Ishikawa (cell line): Measurements from ENCODE around the gene ENPP1.

ENCODE experiments used
- CEBPB ChIP-seq: IDR thresholded peaks from 2 replicates; pipeline ENCODE4 v1.6.1; 2012
- CREB1 ChIP-seq: IDR thresholded peaks from 2 replicates; pipeline ENCODE4 v1.6.1; 2012; ENCODE audit warnings: low read depth
- EGR1 ChIP-seq: IDR thresholded peaks from 2 replicates; pipeline ENCODE4 v1.6.1; 2012
- EP300 ChIP-seq: IDR thresholded peaks from 2 replicates; pipeline ENCODE4 v1.6.1; 2012; ENCODE audit warnings: borderline replicate concordance
- FOXM1 ChIP-seq: IDR thresholded peaks from 2 replicates; pipeline ENCODE4 v1.6.1; 2012; ENCODE audit warnings: low read depth, borderline replicate concordance
- MAX ChIP-seq: IDR thresholded peaks from 2 replicates; pipeline ENCODE4 v1.6.1; 2012
- NFIC ChIP-seq: IDR thresholded peaks from 2 replicates; pipeline ENCODE4 v1.6.1; 2012
- RAD21 ChIP-seq: IDR thresholded peaks from 2 replicates; pipeline ENCODE4 v1.6.1; 2012; ENCODE audit warnings: low read depth
- TAF1 ChIP-seq: IDR thresholded peaks from 2 replicates; pipeline ENCODE4 v1.6.1; 2012; ENCODE audit warnings: low read depth, mild to moderate bottlenecking

DNA sequence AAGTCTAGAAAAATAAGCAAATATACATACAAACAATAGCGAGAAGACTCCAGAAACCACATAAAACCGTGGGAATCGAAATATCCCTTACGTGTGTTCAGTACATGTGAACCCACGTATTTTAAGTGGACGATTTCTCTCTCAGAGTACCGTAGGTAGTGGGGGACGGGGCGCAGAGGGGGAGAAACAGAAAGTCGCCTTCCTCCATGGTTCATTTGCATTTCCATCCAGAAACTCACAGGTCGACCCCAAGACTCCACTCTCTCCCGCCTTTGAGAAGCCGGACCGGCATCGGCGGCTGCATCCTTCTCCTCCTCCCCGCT, 538 bp upstream of the ENPP1 start:
- no peak for TF ChIP-seq FOXM1
- no peak for TF ChIP-seq EP300
- TF ChIP-seq TAF1 = no peak
- TF ChIP-seq MAX = no peak
- no peak for TF ChIP-seq EGR1
- no peak for TF ChIP-seq CREB1
- no peak for TF ChIP-seq NFIC
- TF ChIP-seq RAD21 = no peak
- no peak for TF ChIP-seq CEBPB
